Measurements from ENCODE around the gene CXorf58.
"Not testable (repeated sequence)": the region's sequence is repeated elsewhere in the genome, so short reads cannot be mapped to it uniquely, and the experiment has no call there.

The CXorf58 gene

DNA sequence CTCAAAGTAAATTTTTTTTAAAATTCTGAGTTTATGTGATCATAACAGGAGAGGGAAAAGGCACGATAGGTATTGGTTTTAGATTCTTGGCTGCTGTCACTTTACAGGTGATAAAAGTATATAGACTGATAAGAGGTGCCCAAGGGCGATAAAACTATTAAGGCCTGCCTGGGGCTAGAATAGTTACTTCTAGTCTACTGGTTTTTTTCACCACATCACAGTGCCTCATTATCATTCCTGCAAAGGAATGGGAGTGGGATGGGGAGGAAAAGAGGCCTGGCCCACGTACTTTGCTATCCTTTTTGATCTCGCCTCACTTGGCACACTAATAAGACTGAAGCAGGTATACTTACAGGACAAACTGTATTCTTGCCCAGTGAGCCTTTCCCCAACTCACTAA, 46.6 kb downstream of the CXorf58 start:
- DNase-seq (ENCODE audit: low spot score), result no peak

- no peak for DNase-seq (ENCODE audit: low spot score)
Observed at GRCh38 chrX:23959781-23960180, 52.0 kb downstream of the CXorf58 start.

DNA sequence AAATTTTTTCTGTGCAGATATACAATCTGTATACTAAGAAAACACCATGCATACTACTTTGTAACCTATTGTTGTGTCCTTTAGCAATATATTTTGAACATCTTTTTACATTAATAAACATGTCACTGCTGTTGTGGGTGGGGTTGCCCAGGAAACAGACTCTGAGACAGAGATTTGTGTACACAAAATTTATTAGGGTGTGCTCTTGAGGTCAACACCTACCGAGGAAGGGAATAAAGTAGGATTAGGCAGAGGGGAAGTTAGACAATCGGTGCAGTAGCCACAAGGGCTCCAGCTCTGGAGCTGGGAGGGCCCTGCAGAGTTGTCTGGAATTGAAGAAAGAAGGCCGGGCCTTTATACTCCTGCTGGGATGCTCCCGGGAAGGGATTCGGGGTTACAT, 56.4 kb downstream of the CXorf58 start:
- no peak for DNase-seq (ENCODE audit: low spot score)

DNA sequence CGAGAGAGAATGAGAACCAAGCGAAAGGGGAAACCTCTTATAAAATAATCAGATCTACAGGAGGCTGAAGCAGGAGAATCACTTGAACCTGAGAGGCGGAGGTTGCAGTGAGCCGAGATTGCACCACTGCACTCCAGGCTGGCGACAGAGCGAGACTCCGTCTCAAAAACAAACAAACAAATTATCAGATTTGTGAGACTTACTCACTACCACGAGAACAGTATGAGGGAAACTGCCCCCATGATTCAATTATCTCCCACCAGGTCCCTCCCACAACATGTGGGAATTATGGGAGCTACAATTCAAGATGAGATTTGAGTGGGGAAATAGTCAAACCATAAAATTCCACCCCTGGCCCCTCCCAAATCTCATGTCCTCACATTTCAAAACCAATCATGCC, 57.8 kb downstream of the CXorf58 start:
- not testable (repeated sequence) for DNase-seq (ENCODE audit: low spot score)

- DNase-seq (ENCODE audit: low spot score), result no peak
Observed at GRCh38 chrX:23978491-23978890, 70.7 kb downstream of the CXorf58 start.

DNA sequence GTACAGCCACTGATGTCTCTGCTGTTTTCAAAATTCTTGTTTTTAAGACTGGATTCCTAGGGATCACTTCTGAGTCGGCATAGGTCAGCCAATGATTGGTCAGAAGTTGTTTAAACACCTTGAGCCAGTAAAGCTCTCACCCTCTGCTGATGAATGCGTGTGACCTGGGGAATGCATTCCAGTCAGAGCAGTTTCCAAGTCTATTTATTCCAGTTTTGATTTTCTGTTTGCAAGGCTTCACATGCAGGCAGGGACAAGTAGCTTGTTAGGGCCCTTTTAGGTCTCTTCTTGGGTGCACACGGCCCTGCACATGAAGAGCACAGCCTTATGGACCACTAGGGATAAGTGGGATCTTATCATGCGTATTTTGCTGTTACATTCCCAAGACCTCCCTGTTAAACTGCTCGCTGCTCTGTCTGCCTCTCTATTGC, 72.2 kb downstream of the CXorf58 start:
- DNase-seq (ENCODE audit: low spot score), result peak; percentile 10

DNA sequence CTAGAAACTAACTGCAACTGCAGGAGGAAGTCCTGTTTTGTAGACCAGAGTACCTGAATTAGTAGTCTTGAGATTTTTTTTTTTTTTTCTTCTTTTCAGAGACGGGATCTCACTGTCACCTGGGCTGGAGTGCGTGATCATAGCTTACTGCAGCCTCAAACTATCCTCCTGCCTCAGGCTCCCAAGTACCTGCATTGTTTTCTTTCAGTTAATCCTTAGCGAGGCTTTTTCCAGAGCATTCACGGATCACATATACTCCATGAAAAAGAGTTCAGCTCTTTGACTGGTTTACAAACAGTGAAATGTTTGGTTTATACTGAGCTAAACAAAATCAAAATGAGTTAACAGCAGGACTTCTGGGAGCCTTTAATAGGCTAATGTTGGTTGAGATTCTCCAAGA, 73.4 kb downstream of the CXorf58 start:
- no peak for DNase-seq (ENCODE audit: low spot score)

- DNase-seq (ENCODE audit: low spot score), result no peak
Observed at GRCh38 chrX:23981711-23982110, 73.9 kb downstream of the CXorf58 start.

DNA sequence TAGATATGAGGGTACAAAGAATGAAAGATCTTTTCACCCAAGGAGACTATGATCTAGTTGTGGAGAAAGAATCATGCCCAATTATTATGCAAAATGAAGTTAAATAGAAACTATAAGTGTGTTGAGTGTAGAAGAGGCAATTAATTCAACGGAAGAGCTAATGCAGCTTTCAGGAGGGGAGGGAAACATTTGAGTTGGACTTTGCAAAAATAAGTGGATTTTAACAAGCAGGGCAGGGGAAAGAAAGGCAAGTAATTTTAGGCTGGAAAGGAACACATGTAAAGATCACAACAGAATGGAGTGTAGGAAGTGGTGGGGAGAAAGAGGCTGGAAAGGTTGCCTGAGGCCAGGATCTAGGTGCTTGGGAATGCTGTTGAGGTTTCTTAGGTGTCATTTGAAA, 75.1 kb downstream of the CXorf58 start:
- DNase-seq (ENCODE audit: low spot score), result no peak
